A172 (cell line): ENCODE results near the gene LHFPL3. TPM values are rescaled to one million over a fixed set of nuclear protein-coding genes. Genes with fewer than 3 reads are reported as not detected.
"Not testable (repeated sequence)": the region's sequence is repeated elsewhere in the genome, so short reads cannot be mapped to it uniquely, and the experiment has no call there.

ENCODE experiments used
- DNase-seq: peaks from one replicate; pipeline ENCODE4 v3.0.0-alpha.2; 2015; ENCODE audit warnings: low spot score
- total RNA-seq: library from RNA; depleted of rRNA; stranded (reverse); fragments of >200 nt; shearing (Covaris generic); gene quantifications from 2 replicates; pipeline ENCODE4 v1.2.3, GENCODE V29; 2014; rRNA removed

LHFPL3 gene
- total RNA-seq, 1 experiment from 2014 or later, result not detected

- DNase-seq, result no peak
Observed at GRCh38 chr7:104933022-104933421, 604.6 kb downstream of the LHFPL3 start.

- DNase-seq, result no peak
Observed at GRCh38 chr7:104933521-104933988, 605.2 kb downstream of the LHFPL3 start.

GRCh38 chr7:104934665-104935064, 606.3 kb downstream of the LHFPL3 start:
- no peak for DNase-seq

GRCh38 chr7:104935276-104935675, 606.9 kb downstream of the LHFPL3 start:
- no peak for DNase-seq

GRCh38 chr7:104936546-104936945, 608.1 kb downstream of the LHFPL3 start:
- no peak for DNase-seq

GRCh38 chr7:104937489-104937888, 609.1 kb downstream of the LHFPL3 start:
- DNase-seq, result not testable (repeated sequence)

GRCh38 chr7:104938741-104939390, 610.5 kb downstream of the LHFPL3 start:
- no peak for DNase-seq

- DNase-seq, result no peak
Observed at GRCh38 chr7:104940023-104940710, 611.8 kb downstream of the LHFPL3 start.

GRCh38 chr7:104943502-104944343, 615.3 kb downstream of the LHFPL3 start:
- DNase-seq, result peak; percentile 97

GRCh38 chr7:104945599-104945956, 617.2 kb downstream of the LHFPL3 start:
- no peak for DNase-seq

GRCh38 chr7:104946338-104946737, 617.9 kb downstream of the LHFPL3 start:
- no peak for DNase-seq

GRCh38 chr7:104950006-104950405, 621.6 kb downstream of the LHFPL3 start:
- no peak for DNase-seq

GRCh38 chr7:104950754-104951153, 622.4 kb downstream of the LHFPL3 start:
- no peak for DNase-seq

GRCh38 chr7:104951546-104951945, 623.1 kb downstream of the LHFPL3 start:
- DNase-seq, result no peak

GRCh38 chr7:104955276-104955675, 626.9 kb downstream of the LHFPL3 start:
- DNase-seq, result no peak

Other genes starting within 250 kb of the LHFPL3 start
- 28.3 and 30.4 TPM in 2 replicates for gene ORC5, start 120.6 kb upstream of the LHFPL3 start, total RNA-seq